Measurements from ENCODE around the gene DCDC2B.
"Not testable (repeated sequence)": the region's sequence is repeated elsewhere in the genome, so short reads cannot be mapped to it uniquely, and the experiment has no call there.

Gene DCDC2B

DNA sequence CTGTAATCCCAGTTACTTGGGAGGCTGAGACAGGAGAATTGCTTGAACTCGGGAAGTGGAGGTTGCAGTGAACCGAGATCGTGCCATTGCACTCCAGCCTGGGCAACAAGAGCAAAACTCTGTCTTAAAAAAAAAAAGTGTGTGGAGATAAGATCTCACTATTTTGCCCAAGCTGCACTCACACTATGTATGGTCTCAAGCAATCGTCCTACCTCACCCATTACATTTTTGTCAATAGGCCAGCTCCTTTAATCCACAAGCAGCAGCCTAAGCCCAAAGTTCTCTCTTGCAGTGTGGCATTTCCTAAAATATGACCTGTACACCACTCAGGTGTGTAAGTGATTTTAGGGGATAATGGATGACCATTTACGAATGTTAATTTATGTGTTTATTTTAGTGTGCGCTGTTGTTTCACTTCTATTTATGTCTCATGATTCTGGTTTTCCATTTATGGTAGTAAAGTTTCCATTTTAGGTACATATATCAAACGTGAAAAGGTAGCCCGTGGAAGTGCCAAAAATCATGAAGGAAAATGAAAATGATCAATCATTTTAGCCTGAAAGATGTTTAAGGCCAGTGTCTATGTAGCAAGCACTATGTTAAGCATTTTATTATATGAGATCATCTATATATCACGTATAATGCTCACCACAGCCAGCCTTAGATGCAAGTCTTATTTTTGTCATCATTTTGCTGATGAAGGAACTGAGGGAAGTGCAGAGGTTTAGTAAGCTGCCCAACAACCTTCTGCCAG is 47.8 kb downstream of the DCDC2B start:
- no peak for DNase-seq (ENCODE audit: low read depth)

DNA sequence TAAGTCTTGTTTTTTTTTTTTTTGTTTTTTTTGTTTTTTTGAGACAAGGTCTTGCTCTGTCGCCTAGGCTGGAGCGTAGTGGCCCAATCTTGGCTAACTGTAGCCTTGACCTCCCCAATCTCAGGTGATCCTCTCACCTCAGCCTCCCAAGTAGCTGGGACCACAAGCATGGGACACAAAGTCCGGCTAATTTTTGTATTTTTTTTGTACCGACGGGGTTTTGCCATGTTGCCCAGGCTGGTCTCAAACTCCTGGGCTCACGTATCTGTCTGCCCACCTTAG is 48.3 kb downstream of the DCDC2B start:
- no peak for DNase-seq (ENCODE audit: low read depth)

DNA sequence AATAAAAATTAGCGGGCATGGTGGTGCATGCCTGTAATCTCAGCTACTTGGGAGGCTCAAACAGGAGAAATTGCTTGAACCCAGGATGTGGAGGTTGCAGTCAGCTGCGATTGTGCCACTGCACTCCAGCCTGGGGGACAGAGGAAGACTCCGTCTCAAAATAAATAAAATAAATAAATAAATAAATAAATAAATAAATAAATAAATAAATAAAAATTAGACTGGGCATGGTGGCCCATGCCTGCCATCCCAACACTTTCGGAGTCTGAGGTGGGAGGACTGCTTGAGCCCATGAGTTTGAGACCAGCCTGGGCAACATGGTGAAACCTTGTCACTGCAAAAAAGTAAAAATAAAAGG is 54.3 kb downstream of the DCDC2B start:
- DNase-seq (ENCODE audit: low read depth), result not testable (repeated sequence)

DNA sequence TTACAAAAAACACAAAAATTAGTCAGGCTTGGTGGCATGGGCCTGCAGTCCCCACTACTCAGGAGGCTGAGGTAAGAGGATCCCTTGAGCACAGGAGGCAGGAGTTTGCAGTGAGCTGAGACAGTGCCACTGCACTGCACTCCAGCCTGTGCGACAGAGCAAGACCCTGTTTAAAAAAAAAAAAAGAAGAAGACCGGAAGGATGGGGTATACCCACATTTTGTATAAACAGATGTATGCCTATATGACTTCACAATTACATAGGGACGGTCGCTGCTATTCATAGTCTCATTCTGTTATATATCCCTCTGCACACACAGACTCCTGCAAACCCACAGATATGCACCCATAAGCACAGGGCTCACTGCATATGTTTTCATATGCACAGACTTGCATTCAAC is 54.9 kb downstream of the DCDC2B start:
- DNase-seq (ENCODE audit: low read depth), result no peak
